GM12801 (cell line): ENCODE data around the gene DNAJC22.

Experiments
- TF ChIP-seq, protein P1 (sequence below): IDR thresholded peaks from one replicate; pipeline ENCODE4 v1.5.1; 2011; ENCODE audit warnings: control low read depth; ENCODE audit not compliant: insufficient read length; ENCODE audit errors: extremely low read depth

DNAJC22 gene

DNA sequence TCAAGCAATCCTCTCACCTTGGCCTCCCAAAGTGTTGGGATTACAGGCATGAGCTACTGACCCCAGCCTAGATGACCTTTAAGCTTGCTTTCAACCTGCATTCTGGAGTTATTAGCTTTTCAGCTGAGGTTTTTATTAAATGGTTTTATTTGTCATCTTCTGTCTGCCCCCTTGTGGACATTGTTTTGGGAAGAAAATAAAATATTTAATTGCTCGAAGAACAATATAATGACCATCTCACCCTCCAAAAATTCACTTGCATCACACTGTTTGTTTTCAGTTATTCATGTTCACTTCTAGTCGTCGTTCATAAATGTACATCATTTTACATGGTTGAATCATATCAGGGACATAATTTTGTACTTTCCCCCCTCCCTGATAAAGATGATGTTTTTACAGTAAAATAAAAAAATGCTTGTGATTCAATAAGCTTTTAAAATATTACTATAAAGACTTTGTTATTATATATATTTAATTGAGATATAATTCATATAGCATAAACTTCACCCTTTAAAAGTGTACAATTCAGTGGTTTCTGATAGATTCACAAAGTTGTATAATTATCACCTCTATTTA is 10.5 kb downstream of the DNAJC22 start:
- TF ChIP-seq, protein P1, sequence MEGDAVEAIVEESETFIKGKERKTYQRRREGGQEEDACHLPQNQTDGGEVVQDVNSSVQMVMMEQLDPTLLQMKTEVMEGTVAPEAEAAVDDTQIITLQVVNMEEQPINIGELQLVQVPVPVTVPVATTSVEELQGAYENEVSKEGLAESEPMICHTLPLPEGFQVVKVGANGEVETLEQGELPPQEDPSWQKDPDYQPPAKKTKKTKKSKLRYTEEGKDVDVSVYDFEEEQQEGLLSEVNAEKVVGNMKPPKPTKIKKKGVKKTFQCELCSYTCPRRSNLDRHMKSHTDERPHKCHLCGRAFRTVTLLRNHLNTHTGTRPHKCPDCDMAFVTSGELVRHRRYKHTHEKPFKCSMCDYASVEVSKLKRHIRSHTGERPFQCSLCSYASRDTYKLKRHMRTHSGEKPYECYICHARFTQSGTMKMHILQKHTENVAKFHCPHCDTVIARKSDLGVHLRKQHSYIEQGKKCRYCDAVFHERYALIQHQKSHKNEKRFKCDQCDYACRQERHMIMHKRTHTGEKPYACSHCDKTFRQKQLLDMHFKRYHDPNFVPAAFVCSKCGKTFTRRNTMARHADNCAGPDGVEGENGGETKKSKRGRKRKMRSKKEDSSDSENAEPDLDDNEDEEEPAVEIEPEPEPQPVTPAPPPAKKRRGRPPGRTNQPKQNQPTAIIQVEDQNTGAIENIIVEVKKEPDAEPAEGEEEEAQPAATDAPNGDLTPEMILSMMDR, result no peak

DNA sequence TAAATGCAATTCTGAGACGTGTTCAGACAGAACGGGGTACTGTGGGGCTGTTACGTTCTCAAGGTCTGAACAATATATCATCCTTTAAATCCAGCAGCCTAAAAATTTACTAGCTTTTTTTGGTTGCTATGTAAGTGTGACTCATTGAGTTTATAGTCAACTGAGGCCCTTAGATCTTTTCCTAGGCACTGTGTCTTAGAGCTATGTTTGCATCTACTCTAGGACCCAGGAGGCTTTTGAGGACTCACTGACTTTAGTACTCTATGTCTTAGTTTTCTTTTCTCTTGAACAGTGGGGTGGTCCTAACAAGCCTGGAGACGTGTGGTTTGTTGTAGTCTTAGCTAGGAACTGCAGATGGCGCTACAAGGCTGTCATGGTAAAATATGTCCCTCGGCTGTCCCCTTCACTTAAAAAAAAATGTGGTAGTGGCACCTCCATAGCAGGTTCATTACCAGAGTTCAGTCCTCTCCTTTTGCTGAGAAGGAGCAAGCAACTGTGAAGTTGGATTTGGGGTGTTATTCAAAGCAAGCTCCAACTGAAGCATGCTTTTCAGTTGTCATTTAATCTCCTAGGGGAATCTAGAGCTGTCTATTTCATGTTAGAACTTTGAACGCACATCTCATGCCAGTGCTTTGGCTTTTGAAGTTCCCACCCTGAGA is 11.9 kb downstream of the DNAJC22 start:
- TF ChIP-seq, protein P1, result no peak

DNA sequence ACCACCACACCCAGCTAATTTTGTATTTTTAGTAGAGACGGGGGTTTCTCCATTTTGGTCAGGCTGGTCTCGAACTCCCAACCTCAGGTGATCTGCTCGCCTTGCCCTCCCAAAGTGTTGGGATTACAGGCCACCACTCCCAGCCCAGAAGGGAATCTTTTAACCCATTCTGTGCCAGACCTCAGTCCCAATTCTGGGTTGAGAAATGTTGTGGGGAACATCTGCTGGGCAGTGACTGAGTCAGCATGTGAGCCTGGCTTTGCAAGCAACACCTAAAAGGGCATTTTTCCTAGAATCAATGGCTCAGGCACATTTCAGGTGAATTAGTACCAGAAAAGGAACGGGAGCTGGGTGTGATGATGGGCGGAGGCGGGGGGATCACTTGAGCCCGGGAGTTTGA is 13.0 kb downstream of the DNAJC22 start:
- TF ChIP-seq, protein P1, result no peak

- TF ChIP-seq, protein P1, result no peak
These were observed 15.4 kb downstream of the DNAJC22 start for GRCh38 chr12:49362077-49362476.

DNA sequence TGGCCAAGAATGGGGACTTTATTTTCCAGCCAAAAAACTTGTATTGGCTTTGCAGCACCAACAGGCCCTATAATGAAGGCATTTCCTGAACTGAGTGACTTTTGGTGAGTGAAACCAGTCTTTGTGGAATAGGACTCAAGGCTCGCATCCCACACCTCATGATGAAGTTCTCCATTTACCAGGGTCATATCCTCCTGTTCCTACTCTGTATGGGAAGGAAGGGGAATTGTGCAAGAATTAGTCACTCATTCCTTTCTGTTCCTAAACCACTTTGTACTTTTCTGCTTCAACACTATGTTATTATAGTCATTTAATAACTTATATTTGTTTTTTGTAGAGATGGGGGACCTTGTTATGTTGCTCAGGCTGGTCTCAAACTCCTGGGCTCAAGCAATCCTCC is 18.3 kb downstream of the DNAJC22 start:
- TF ChIP-seq, protein P1, result no peak

GRCh38 chr12:49365542-49365941 is 18.9 kb downstream of the DNAJC22 start:
- TF ChIP-seq, protein P1, result no peak

- TF ChIP-seq, protein P1, result no peak
These were observed 19.5 kb downstream of the DNAJC22 start for GRCh38 chr12:49366096-49366651.
